Keratinocyte (primary cell): ENCODE data around the gene ZDHHC20.

ENCODE experiments used
- EZH2 ChIP-seq: IDR thresholded peaks from one replicate; pipeline ENCODE4 v1.6.1; 2012; ENCODE audit warnings: inconsistent platforms, mild to moderate bottlenecking, low read length, moderate library complexity
- TF ChIP-seq, protein P1 (sequence below), 3 experiments: IDR thresholded peaks in 1 of 3; conservative IDR thresholded peaks in 1 of 3; optimal IDR thresholded peaks in 1 of 3; 2 replicates in 2 of 3; 3 replicates in 1 of 3; pipeline versions ENCODE3 to v1.5.1; 2011; ENCODE audit warnings: low read length in 3 of 3, mild to moderate bottlenecking in 3 of 3, moderate library complexity in 2 of 3, control low read depth in 1 of 3, inconsistent platforms in 1 of 3; ENCODE audit not compliant: insufficient read depth in 2 of 3; ENCODE audit errors: extremely low read depth in 1 of 3

DNA sequence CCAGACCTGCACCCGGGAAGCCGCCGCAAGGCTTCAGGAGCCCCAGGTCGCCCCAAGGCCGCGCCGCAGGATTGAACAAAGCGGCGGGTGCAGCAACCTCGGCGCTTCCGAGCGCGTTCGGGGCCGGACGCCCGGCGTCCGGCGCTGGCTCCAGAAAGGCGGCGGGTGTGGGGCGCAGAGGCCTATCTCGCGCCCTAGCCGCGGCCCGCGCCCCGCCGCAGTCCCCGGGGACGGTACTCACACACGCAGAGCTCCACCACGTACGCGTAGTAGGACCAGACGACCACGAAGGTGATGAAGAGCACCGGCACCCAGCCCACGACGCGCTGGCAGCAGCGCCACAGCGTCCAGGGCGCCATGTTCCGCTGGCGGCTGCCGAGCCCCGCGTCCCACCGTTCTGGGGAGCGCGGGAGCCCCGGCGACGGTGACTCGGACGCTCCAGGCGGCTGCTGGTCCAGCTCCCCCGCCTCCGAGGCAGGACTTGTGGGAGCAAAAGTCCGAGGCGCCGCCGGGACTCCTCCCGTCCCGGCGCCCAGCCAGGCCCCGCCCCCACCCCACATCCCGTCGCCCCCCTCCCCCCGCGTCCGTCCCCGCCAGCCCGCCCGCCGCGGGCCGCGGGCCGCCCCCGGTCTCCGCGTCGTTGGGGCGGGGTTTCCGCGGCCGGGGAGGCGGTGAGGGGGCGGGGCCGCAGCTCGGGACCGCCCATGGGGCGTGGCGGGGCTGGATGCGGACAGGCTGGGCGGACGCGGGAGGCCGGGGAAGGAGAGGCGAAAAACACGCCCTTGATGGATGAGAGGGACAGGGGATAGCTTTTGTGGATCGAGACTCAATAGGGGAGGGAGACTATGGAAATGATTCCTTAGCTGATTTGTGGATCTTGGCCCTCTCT, at the start of gene ZDHHC20:
- TF ChIP-seq, protein P1, sequence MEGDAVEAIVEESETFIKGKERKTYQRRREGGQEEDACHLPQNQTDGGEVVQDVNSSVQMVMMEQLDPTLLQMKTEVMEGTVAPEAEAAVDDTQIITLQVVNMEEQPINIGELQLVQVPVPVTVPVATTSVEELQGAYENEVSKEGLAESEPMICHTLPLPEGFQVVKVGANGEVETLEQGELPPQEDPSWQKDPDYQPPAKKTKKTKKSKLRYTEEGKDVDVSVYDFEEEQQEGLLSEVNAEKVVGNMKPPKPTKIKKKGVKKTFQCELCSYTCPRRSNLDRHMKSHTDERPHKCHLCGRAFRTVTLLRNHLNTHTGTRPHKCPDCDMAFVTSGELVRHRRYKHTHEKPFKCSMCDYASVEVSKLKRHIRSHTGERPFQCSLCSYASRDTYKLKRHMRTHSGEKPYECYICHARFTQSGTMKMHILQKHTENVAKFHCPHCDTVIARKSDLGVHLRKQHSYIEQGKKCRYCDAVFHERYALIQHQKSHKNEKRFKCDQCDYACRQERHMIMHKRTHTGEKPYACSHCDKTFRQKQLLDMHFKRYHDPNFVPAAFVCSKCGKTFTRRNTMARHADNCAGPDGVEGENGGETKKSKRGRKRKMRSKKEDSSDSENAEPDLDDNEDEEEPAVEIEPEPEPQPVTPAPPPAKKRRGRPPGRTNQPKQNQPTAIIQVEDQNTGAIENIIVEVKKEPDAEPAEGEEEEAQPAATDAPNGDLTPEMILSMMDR (optimal IDR thresholded peaks at IDR 0.05 in 1 of 3, IDR thresholded peaks at IDR 0.05 in 1 of 3, conservative IDR thresholded peaks at IDR 0.05 in 1 of 3; ENCODE audit: extremely low read depth in 1 of 3, insufficient read depth in 2 of 3, low read length in 3 of 3) = no peak
- no peak for TF ChIP-seq EZH2
